Fibroblast of skin of abdomen (primary cell): ENCODE results near the gene PCDHB14. TPM values are rescaled to one million over a fixed set of nuclear protein-coding genes. Genes with fewer than 3 reads are reported as not detected.
"Not testable (repeated sequence)": the region's sequence is repeated elsewhere in the genome, so short reads cannot be mapped to it uniquely, and the experiment has no call there.

ENCODE experiments used
- DNase-seq: peaks from one replicate; pipeline ENCODE4 v3.0.0-alpha.2; 2013
- polyA plus RNA-seq, 2 experiments: library from polyadenylated mRNA; unstranded; fragments of 120-200 nt; gene quantifications; one replicate each; pipeline ENCODE4 v1.2.1, GENCODE V29; 2013; ENCODE audit not compliant: insufficient read length in 2 of 2

Gene PCDHB14
- polyA plus RNA-seq (2013, experiment 1 of 2; ENCODE audit: insufficient read length), result 0.93 TPM
- 0.97 TPM for polyA plus RNA-seq (2013, experiment 2 of 2; ENCODE audit: insufficient read length)

DNA sequence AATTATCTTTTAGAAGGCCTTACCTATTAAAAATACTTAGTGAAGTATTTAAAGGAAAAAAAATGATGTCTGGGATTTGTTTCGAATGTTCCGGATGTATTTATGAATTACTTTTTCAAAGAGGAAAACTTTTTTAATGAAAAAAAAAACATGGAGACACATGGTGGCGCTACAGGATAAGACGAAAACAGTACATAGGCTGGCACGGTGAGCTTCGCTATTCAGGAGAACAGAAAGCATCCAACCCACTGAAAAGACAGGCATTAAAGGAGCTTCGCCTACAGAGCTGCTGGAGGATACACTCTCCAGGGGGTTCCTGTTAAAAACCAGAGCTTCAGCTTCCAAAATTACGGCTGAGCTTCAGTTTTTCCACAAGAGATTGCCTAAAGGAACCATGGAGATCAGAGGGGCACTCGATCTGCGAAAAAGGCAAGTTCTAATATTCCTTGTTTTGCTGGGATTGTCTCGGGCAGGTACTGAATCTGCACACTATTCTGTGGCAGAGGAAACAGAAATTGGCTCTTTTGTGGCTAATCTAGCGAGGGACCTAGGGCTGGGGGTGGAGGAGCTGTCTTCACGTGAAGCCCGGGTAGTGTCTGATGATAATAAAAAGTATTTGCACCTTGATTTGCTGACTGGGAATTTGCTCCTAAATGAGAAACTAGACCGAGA lies at the start of gene PCDHB14:
PCDHB14 (plus strand) TSS at position 232 of the 672 bp plus-strand sequence; CDS start at position 395, 163 bp downstream.
- DNase-seq, result peak; percentile 4

DNA sequence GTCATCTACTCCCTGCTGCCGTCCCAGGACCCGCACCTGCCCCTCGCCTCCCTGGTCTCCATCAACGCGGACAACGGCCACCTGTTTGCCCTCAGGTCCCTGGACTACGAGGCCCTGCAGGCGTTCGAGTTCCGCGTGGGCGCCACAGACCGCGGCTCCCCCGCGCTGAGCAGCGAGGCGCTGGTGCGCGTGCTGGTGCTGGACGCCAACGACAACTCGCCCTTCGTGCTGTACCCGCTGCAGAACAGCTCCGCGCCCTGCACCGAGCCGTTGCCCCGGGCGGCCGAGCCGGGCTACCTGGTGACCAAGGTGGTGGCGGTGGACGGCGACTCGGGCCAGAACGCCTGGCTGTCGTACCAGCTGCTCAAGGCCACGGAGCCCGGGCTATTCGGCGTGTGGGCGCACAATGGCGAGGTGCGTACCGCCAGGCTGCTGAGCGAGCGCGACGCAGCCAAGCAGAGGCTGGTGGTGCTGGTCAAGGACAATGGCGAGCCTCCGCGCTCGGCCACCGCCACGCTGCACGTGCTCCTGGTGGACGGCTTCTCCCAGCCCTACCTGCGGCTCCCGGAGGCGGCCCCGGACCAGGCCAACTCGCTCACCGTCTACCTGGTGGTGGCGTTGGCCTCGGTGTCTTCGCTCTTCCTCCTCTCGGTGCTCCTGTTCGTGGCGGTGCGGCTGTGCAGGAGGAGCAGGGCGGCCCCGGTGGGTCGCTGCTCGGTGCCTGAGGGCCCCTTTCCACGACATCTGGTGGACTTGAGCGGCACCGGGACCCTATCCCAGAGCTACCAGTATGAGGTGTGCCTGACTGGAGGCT lies 48.6 kb upstream of the PCDHB14 start:
- not testable (repeated sequence) for DNase-seq

DNA sequence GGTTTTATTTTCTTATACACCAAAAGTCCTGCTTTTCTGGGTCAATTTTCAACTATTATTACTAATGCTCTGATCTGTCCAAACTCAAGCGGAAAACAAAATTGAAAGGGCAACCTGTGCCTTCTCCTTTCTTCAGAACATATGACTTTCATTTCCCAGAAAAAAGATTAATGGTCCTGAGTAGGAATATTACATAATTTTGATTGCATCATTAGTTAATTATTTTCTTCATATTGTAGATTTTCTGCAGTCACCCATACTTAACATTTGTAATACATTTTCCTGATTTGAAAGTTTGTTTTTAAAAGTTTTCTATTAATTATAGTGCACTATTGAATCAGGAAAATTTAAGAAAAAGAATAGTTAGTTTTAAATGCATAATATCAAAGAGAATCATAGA lies 47.2 kb upstream of the PCDHB14 start:
- no peak for DNase-seq

DNA sequence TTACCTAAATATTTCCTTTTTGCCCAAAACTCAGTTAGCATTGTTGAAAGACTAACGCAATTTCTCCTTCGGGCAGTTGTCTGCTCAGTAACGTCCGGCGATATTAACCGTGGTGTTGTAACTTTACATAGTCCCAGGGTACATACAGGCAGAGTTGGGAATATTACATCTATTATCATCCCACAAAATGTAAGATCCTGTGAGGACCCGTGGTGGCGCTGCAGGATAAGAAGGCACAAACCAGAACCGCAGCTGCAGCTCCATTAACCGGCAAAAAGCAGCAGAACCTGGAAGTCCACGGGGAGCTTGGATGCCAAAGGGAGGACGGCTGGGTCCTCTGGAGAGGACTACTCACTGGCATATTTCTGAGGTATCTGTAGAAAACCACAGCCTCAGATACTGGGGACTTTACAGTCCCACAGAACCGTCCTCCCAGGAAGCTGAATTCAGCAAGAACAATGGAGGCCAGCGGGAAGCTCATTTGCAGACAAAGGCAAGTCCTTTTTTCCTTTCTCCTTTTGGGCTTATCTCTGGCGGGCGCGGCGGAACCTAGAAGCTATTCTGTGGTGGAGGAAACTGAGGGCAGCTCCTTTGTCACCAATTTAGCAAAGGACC lies 45.5 kb upstream of the PCDHB14 start, which contains the start of gene PCDHB8:
PCDHB8 (plus strand) TSS at position 214 of the 615 bp plus-strand sequence; CDS start at position 459, 245 bp downstream.
- not testable (repeated sequence) for DNase-seq

DNA sequence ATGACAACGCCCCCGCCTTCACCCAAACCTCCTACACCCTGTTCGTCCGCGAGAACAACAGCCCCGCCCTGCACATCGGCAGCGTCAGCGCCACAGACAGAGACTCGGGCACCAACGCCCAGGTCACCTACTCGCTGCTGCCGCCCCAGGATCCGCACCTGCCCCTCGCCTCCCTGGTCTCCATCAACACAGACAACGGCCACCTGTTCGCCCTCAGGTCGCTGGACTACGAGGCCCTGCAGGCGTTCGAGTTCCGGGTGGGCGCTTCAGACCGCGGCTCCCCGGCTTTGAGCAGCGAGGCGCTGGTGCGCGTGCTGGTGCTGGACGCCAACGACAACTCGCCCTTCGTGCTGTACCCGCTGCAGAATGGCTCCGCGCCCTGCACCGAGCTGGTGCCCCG lies 43.8 kb upstream of the PCDHB14 start:
- not testable (repeated sequence) for DNase-seq

DNA sequence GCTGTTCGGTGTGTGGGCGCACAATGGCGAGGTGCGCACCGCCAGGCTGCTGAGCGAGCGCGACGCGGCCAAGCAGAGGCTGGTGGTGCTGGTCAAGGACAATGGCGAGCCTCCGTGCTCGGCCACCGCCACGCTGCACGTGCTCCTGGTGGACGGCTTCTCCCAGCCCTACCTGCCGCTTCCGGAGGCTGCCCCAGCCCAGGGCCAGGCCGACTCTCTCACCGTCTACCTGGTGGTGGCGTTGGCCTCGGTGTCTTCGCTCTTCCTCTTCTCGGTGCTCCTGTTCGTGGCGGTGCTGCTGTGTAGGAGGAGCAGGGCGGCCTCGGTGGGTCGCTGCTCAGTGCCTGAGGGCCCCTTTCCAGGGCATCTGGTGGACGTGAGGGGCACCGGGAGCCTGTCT lies 43.3 kb upstream of the PCDHB14 start:
- not testable (repeated sequence) for DNase-seq

DNA sequence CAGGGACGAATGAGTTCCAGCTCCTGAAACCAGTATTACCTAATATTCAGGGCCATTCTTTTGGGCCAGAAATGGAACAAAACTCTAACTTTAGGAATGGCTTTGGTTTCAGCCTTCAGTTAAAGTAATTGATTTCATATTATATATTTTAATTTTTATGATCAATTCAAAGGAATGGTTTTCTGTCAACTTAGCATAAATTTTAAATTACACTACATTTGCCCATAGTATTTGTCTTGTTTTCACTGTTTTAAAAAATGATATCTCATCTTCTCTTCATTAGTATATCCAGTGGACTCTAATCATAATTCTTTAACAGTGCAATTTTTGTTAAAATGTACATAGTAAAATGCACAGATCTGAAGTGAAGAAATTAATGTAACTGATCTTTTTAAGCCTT lies 42.8 kb upstream of the PCDHB14 start:
- no peak for DNase-seq

DNA sequence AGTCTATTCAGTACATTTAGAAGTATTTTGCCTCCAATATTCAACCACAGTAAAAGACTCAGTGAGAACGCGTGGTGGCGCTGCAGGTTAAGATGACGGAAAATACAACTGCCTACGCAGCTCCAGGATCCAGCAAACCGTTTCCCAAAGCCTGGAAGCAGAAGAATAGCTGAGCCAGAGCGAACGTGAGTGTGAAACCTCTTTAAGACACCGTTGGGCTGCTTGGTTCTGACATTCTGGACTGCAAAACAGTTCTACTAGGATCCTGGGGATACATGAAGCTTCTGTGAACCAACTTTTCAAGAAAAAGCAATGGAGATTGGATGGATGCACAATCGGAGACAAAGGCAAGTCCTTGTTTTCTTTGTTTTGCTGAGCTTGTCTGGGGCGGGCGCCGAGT lies 40.9 kb upstream of the PCDHB14 start, which contains the start of gene PCDHB16:
PCDHB16 (plus strand) TSS at position 140 of the 400 bp plus-strand sequence; CDS start at position 313, 173 bp downstream.
- peak; percentile 10 for DNase-seq

DNA sequence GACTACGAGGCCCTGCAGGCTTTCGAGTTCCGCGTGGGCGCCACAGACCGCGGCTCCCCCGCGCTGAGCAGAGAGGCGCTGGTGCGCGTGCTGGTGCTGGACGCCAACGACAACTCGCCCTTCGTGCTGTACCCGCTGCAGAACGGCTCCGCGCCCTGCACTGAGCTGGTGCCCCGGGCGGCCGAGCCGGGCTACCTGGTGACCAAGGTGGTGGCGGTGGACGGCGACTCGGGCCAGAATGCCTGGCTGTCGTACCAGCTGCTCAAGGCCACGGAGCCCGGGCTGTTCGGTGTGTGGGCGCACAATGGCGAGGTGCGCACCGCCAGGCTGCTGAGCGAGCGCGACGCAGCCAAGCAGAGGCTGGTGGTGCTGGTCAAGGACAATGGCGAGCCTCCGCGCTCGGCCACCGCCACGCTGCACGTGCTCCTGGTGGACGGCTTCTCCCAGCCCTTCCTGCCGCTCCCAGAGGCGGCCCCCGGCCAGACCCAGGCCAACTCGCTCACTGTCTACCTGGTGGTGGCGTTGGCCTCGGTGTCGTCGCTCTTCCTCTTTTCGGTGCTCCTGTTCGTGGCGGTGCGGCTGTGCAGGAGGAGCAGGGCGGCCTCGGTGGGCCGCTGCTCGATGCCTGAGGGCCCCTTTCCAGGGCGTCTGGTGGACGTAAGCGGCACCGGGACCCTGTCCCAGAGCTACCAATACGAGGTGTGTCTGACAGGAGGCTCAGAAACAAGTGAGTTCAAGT lies 38.9 kb upstream of the PCDHB14 start:
- not testable (repeated sequence) for DNase-seq

DNA sequence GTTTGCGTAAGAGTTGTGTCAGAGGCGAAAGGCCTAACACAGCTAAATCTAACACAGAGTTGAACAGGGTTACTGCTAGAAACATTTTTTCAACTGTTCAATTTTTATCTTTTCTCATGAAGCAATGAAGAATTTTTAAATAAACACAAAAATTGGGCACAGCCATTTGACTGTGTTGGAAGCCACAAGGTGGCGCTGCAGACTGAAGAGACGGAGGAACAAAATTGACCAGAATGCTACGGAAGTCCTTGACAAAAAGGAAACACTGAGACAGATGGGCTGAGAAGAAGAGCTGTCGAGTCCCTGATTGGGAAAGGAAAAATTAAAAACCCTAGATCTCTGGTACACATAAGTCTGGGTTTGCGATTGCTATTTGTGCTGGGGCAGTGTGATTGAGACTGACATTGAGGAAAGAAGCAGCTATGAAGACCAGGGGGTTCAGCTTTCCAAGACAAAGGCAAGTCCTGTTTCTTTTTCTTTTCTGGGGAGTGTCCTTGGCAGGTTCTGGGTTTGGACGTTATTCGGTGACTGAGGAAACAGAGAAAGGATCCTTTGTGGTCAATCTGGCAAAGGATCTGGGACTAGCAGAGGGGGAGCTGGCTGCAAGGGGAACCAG lies 36.1 kb upstream of the PCDHB14 start, which contains the start of gene PCDHB9:
PCDHB9 (plus strand) TSS at position 265 of the 616 bp plus-strand sequence; CDS start at position 423, 158 bp downstream.
- DNase-seq, result no peak

DNA sequence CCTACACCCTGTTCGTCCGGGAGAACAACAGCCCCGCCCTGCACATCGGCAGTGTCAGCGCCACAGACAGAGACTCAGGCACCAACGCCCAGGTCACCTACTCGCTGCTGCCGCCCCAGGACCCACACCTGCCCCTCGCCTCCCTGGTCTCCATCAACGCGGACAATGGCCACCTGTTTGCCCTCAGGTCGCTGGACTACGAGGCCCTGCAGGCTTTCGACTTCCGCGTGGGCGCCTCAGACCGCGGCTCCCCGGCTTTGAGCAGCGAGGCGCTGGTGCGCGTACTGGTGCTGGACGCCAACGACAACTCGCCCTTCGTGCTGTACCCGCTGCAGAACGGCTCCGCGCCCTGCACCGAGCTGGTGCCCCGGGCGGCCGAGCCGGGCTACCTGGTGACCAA lies 34.5 kb upstream of the PCDHB14 start:
- DNase-seq, result not testable (repeated sequence)

DNA sequence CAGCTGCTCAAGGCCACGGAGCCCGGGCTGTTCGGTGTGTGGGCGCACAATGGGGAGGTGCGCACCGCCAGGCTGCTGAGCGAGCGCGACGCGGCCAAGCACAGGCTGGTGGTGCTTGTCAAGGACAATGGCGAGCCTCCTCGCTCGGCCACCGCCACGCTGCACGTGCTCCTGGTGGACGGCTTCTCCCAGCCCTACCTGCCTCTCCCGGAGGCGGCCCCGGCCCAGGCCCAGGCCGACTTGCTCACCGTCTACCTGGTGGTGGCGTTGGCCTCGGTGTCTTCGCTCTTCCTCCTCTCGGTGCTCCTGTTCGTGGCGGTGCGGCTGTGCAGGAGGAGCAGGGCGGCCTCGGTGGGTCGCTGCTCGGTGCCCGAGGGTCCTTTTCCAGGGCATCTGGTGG lies 34.0 kb upstream of the PCDHB14 start:
- not testable (repeated sequence) for DNase-seq

DNA sequence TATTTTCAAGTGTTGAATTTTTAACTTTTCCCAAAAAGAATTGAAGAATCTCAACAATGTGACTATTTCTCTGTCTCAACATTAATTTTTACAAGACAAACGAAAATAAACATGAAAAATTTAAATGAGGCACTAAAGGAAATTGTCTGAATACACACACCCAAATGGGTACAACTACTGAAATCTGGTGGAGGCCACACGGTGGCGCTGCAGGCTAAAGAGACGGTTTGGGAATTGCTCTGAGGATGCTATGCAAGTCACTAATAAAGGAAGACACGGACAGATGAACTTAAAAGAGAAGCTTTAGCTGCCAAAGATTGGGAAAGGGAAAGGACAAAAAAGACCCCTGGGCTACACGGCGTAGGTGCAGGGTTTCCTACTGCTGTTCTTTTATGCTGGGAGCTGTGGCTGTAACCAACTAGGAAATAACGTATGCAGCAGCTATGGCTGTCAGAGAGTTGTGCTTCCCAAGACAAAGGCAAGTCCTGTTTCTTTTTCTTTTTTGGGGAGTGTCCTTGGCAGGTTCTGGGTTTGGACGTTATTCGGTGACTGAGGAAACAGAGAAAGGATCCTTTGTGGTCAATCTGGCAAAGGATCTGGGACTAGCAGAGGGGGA lies 30.9 kb upstream of the PCDHB14 start, which contains the start of gene PCDHB10:
PCDHB10 (plus strand) TSS at position 244 of the 616 bp plus-strand sequence; CDS start at position 444, 200 bp downstream.
- no peak for DNase-seq

DNA sequence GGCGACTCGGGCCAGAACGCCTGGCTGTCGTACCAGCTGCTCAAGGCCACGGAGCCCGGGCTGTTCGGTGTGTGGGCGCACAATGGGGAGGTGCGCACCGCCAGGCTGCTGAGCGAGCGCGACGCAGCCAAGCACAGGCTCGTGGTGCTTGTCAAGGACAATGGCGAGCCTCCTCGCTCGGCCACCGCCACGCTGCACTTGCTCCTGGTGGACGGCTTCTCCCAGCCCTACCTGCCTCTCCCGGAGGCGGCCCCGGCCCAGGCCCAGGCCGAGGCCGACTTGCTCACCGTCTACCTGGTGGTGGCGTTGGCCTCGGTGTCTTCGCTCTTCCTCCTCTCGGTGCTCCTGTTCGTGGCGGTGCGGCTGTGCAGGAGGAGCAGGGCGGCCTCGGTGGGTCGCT lies 28.8 kb upstream of the PCDHB14 start:
- DNase-seq, result not testable (repeated sequence)

DNA sequence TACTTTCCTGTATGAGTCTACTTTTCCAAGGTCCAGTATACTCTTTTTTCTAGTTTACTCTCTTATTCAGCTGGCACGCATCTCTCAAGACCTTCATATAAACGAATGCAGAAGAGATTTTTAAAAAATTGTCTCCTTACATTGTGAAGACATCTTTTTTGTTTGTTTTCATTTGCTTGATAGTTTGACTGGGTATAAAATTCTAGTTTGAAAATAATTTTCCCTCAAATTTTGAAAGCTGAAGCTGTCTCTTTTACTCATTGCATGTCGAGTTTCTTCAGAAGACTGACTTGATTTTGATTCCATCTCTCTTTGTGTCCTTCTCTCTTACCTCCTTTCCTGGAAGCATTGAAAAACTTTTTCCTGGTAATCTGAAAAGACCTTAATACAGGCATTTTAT lies 26.8 kb upstream of the PCDHB14 start:
- no peak for DNase-seq

DNA sequence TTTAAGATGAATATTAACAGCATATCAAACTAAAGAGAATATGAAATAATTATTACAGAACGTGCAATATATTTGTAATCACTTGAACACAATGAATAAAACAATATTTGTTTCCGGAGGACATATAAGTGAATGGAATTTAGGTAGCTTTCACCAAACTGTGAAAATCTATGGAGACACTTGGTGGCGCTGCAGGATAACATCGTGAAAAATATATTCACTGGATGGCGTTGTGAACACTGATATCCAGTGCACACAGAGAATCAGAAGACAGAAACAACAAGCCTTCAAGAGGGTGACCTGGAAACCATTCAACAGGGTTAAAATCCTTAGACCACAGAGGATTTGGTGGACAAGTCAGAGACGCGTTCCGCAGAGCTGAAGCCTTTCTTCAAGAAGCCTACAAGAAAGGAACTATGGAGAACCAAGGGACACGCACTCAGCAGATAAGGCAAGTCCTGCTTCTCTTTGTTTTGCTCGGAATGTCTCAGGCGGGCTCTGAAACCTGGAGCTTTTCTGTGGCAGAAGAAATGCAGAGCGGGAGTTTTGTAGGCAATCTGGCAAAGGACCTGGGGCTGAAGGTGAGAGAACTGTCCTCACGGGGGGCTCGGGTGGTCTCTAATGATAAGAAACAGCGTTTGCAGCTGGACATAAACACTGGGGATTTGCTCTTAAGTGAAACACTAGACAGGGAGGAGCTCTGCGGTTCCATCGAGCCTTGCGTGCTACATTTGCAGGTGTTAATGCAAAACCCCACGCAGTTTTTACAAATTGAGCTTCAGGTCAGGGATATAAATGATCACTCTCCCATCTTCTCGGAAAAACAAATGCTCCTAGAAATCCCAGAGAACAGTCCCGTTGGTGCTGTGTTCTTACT lies 23.5 kb upstream of the PCDHB14 start, which contains the start of gene PCDHB11:
PCDHB11 (plus strand) TSS at position 269 of the 877 bp plus-strand sequence; CDS start at position 417, 148 bp downstream.
- DNase-seq, result no peak

DNA sequence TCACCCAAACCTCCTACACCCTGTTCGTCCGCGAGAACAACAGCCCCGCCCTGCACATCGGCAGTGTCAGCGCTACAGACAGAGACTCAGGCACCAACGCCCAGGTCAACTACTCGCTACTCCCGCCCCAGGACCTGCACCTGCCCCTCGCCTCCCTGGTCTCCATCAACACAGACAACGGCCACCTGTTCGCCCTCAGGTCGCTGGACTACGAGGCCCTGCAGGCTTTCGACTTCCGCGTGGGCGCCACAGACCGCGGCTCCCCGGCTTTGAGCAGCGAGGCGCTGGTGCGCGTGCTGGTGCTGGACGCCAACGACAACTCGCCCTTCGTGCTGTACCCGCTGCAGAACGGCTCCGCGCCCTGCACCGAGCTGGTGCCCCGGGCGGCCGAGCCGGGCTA lies 22.0 kb upstream of the PCDHB14 start:
- not testable (repeated sequence) for DNase-seq

DNA sequence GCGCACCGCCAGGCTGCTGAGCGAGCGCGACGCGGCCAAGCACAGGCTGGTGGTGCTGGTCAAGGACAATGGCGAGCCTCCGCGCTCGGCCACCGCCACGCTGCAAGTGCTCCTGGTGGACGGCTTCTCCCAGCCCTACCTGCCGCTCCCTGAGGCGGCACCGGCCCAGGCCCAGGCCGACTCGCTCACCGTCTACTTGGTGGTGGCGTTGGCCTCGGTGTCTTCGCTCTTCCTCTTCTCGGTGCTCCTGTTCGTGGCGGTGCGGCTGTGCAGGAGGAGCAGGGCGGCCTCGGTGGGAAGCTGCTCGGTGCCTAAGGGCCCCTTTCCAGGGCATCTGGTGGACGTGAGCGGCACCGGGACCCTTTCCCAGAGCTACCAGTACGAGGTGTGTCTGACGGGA lies 21.5 kb upstream of the PCDHB14 start:
- DNase-seq, result not testable (repeated sequence)

DNA sequence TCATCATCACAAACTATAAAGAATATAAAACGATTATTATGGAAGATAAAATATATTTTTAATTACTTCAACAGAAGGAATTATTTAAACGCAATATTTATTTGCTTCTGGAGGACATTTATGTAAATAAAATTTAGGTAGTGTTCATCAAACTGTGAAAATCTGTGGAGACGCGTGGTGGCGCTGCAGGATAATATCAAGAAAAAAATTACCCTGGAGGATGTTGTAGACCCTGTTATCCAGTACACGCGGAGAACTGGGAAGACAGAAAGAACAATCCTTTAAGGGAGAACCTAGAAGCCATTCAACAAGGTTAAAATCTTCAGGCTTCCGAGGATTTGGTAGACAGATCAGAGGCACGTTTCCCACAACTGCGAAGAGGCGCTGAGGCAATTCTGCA lies 14.7 kb upstream of the PCDHB14 start, which contains the start of gene PCDHB12:
PCDHB12 (plus strand) TSS at position 242 of the 400 bp plus-strand sequence. CDS start 189 bp downstream, outside the sequence.
- no peak for DNase-seq
